Stimulated activated CD4-positive, alpha-beta T cell treated with anti-CD3 and anti-CD28 coated beads, TNF-alpha, amount 100 ng/mL, for 1 hour (primary cell): ENCODE measurements around the gene LINGO4.

ENCODE experiments used
- DNase-seq, 3 donors: peaks; one replicate each; pipeline ENCODE4 v3.0.0-alpha.2; 2020; ENCODE audit warnings: low read depth in 3 of 3, low spot score in 1 of 3

LINGO4 gene

DNA sequence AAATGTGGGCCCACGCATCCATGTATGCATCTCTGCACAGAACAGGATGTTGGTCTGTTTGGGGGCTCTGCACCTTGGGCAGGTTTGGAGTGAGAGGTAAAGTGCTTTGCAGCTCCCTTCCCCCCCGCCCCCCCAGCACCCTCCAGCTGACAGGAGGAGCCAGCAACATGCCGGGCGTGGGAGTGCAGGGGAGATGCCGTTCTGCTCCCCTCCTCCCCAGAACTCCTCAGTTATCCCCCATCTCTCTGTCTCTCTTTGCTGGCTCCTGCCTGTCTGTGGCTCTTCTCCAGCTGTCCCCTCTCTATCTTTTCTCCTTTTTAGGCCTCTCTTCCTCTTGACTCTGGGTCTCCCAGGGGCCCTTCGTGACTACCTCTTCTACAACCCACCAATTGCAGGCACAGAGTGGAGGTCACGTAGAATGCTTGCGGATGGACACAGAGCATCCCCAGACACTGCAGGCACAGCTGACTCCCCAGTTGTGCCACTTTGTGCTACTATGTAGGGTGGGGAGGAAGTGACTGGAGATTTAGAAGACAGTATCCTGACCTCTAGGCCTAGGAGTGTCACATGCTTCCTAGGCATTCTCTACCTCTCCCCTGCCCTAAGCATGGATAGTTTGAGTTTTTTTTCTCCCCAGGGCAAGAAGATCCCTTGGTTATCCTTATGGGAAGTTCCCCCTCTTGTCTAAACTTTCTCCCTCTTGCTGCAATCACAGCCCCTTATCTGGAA is 28.1 kb upstream of the LINGO4 start:
- DNase-seq = no peak

- DNase-seq = no peak
Measured at GRCh38 chr1:151832318-151832980, 27.2 kb upstream of the LINGO4 start.

DNA sequence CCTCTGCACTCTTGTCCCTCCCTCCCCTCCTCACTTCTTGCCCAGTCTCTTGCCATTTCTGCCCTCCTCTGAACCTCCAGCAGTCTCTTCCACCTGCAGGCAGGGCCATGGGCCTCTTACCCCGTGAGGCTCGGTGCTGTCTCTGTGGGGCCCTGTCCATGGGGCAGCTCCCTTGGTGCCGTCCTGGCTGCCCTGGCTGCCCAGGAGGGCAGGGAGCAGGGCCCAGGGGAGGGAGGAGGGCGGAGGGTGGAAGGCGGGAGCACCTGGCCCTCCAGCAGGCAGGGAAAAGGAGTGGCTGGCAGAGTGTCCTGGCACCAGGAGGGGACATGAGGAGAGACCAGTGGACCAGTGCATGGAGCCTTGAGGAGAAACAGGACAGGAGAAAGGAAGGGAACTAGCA is 26.4 kb upstream of the LINGO4 start, which contains the start of gene RORC:
Gene RORC, minus strand, starts transcription at position 198 of the 400 bp plus-strand sequence. Its CDS starts 38 bp downstream, at position 160.
- no peak for DNase-seq

DNA sequence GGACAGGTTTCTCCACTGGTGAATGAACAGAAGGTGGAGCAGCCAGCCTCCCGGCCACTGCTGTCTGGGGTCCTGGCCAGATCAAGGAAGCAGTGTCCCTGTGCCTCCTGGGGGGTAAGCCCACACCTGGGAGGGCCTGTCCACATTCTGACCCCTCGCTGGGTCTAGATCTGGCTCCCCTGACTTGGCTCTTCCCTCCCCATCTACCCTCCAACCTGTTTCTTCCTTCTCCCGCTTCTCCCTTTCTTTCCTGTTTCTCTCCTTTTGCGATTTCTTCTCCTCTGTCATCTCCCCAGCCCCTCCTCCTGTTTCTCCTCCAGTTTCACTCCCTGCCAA is 26.0 kb upstream of the LINGO4 start:
- DNase-seq = no peak

GRCh38 chr1:151830055-151830454 is 24.8 kb upstream of the LINGO4 start:
- DNase-seq = no peak

DNA sequence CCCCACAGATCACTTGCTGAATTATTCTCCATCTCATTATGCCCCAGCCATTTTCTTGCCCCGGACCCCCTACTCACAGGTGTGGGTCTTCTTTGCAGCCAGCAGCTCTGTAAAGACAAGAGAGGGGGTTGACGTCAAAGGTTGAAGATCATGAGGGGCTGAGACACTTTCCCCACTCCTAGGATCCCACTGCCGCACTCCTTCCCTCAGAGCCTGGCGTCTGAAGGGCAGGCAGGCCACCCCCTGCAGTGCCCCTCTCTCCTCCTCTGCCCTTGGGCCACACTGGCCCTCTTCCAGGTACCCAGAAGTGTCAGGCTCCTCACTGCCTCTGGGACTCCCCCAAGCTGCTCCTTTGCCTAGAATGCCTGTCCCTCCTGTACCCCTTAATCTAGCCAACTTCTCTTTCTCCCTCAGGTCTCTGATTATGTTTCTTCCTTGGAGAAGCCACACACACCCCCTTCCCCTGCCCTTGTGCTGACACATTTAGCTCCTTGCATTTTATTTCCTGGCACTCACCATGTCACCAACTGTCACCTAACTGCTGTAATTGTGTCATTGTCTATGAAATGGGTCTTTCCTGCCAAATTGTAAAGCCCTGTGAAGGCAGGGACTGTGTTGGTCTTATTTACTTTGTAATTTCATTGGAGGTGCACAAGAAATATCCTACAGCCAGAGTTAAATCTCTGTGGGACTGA is 24.3 kb upstream of the LINGO4 start:
- DNase-seq = no peak

- no peak for DNase-seq
Measured at GRCh38 chr1:151828921-151829320, 23.7 kb upstream of the LINGO4 start.

- DNase-seq = no peak
Measured at GRCh38 chr1:151827853-151828252, 22.6 kb upstream of the LINGO4 start.

DNA sequence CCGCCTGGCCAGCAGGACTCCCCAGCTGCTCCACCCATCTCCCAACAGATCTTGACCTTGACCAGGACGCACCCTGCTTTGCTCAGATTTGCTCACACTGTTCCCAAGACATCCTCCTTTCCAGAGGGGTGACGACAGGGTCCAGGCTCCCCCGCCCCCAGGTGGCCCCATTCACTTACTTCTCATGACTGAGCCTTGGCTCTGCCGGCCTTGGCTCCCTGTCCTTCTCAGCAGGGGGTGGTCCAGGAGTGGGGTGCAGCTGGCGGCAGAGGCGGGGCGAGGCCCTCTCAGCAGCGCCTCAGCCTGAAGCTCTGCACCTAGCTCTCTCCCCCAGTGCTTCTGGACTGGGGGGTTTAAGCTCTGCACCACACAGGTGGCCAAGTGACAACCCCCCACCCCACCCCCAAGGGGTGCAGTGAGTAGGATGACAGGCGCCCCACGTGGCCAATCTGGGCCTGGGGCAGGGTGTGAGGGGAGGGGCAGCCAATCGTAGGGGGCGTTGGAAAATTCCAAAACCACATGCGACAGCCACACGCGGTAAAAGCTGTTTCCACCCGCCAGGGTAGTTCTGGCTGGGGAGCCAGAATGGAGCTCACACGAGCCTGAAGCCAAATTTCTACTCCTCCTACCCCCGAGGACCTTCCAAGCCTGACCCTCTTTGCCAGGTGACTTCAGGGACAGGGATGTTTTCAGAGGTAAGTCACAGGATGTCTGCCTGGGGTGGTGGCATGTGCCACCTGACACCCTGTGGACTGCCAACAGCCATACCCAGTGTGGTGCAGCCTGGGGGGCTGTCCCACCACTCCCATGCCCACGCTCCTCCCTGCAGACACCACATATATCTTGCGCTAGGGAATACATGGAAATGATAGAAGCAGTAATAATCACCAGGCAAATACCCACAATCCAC is 20.8 kb upstream of the LINGO4 start:
- no peak for DNase-seq

- no peak for DNase-seq
Measured at GRCh38 chr1:151825204-151825603, 20.0 kb upstream of the LINGO4 start.

- no peak for DNase-seq
Measured at GRCh38 chr1:151823175-151823574, 18.0 kb upstream of the LINGO4 start.

- DNase-seq = peak in 1 of 3 donors; percentile 39
Measured at GRCh38 chr1:151822404-151822803, 17.2 kb upstream of the LINGO4 start.

GRCh38 chr1:151820940-151821339 is 15.7 kb upstream of the LINGO4 start:
- no peak for DNase-seq

GRCh38 chr1:151819976-151820623 is 14.9 kb upstream of the LINGO4 start:
- DNase-seq = no peak

DNA sequence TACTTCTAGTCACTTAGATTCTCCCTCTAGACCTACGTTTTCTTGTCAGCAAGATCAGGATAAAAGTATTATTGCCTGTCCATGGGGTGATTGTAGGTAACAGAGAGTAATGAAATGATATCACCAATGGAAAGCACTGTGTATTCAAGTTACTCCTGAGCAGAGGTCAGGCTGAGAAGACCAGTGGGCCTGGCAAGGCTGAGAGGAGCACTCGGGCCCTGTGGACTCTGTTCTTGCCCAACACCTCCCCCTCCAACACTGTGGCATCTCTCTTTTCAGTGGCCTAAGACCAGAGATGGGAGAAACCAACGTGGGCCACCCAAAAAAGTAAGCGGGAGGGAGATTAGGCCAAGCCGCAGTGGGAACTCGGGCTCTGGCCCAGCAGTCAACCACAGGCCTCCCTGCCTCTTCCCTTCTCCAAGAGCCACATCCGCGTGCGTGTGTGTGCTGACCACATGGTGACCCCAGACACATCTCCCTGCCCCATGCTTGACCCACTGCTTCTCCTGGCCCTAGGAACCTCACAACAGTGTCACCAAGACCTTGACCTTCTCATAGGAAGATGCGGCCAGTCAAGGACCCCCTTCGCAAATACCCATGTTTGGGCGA is 14.1 kb upstream of the LINGO4 start:
- DNase-seq = no peak

DNA sequence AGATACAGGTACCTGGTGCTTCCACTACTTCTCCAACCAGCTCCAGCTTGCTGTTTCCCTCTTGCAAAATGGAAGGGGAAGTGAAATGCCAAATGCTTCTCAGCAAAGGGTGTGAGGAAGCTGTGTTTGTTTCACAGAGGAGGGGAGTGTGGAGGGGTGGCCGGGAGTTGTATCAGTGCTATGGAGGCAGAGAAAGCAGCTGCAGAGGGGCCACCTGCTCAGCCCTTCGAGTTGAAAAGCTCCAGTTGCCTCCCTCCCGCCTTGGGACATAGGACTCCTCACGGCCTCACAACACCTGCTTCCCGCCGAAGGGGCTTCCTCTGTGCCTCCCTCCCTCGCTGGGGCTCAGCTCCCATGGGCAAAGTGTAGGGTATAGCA is 12.1 kb upstream of the LINGO4 start:
- no peak for DNase-seq

GRCh38 chr1:151816548-151817352 is 11.5 kb upstream of the LINGO4 start:
- no peak for DNase-seq

DNA sequence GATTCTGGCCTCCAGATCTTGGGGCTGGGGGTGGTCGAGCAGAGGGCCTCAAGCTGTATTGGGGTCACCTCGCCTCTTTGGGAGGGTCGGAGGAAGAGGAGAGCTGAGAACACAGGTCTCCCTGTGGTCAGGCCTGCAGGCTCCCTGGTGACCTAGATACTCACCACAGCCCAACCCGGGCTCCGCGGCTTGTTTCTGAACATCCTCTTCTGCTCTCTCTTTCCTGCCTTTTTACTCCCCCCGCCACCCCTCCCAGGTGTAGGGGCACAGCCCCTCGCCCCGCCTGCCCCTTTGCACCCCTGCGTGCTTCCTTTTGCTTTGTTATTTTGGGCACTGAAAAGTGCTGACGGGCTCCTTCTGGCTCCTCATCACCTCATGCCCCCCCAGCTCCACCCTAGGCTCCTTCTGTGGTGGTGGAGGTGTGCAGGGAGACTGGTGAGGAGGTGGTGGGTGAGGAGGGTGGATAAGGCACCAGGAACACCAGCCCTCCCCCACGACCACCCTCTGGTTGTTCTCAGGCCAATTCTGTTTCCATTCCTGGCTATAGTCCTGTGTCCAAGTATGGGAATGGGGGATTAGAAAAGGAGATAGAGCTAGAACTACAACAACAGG is 10.6 kb upstream of the LINGO4 start:
- DNase-seq = no peak

- no peak for DNase-seq
Measured at GRCh38 chr1:151814971-151815545, 9.8 kb upstream of the LINGO4 start.
